K562 (cell line): ENCODE results near the gene GINS1. TPM values are rescaled to one million over a fixed set of nuclear protein-coding genes. Genes with fewer than 3 reads are reported as not detected.

ENCODE experiments used
- ATAC-seq: fragments of 200-7000 bp; cut with Tn5 transposase; 3 replicates; pipeline ENCODE4 v1.9.1; 2020; ENCODE audit warnings: moderate library complexity
- BruUV-seq: library from RNA; stranded (reverse); fragments of 400-500 nt; replicated peaks from 2 replicates; lab custom pipeline; 2021; lab: Mats Ljungman, UMichigan
- CTCF ChIA-PET: fragments of 300-600 bp; formaldehyde crosslinking; extraction: SDS; loops from one replicate; lab custom pipeline; 2021; ENCODE audit warnings: low intra/inter-chr PET ratio; lab: Yijun Ruan, JAX
- POLR2A ChIA-PET: fragments of 300-600, 350-650 bp; sonication (Branson Sonifier 250); formaldehyde crosslinking; extraction: SDS; loops from one replicate; lab custom pipeline; 2021; ENCODE audit warnings: antibody characterized with exemption, inconsistent platforms; lab: Yijun Ruan, JAX
- DNase-seq, 4 experiments: peaks; one replicate each; pipeline versions ENCODE4 v3.0.0 to v3.0.0-alpha.2; 2011 to 2018; ENCODE audit warnings: low spot score in 3 of 4, mixed read lengths in 3 of 4; ENCODE audit errors: extremely low read depth in 1 of 4
- FAIRE-seq: peaks from 2 replicates; lab custom pipeline; 2011; peaks lifted over from hg19 to GRCh38; lab: Jason Lieb, UNC
- H2AFZ ChIP-seq: 2 replicates; pipeline ENCODE4 v1.6.0; 2011; ENCODE audit warnings: low read depth, low read length, control low read depth, inconsistent platforms
- H3K27ac ChIP-seq: fragments of 200-600 bp; 3 replicates; pipeline ENCODE4 v1.8.0; 2011; ENCODE audit warnings: low read depth, mild to moderate bottlenecking, control low read depth, inconsistent platforms, low read length, moderate library complexity, mixed read lengths; ENCODE audit errors: extremely low read depth
- H3K27me3 ChIP-seq, 2 experiments: fragments of 300-600 bp in 1 of 2; 2 replicates in 1 of 2; 3 replicates in 1 of 2; pipeline versions ENCODE4 v1.6.0 to v1.8.0; 2011; ENCODE audit warnings: inconsistent platforms in 2 of 2, low read length in 2 of 2, mild to moderate bottlenecking in 1 of 2, mixed read lengths in 1 of 2, moderate library complexity in 1 of 2; ENCODE audit not compliant: control insufficient read depth in 2 of 2, insufficient read depth in 2 of 2
- H3K36me3 ChIP-seq: fragments of 300-600 bp; 3 replicates; pipeline ENCODE4 v1.8.0; 2011; ENCODE audit warnings: mild to moderate bottlenecking, low read length, inconsistent platforms; ENCODE audit not compliant: control insufficient read depth, insufficient read depth
- H3K4me1 ChIP-seq, 2 experiments: fragments of 200-600 bp in 1 of 2; replicated peaks in 1 of 2; 2 replicates in 1 of 2; 3 replicates in 1 of 2; pipeline versions ENCODE4 v1.5.1 to v1.8.0; 2011; ENCODE audit warnings: inconsistent platforms in 2 of 2, low read length in 2 of 2, mild to moderate bottlenecking in 1 of 2, mixed read lengths in 1 of 2, moderate library complexity in 1 of 2; ENCODE audit not compliant: control insufficient read depth in 2 of 2, insufficient read depth in 2 of 2
- H3K4me2 ChIP-seq: 2 replicates; pipeline ENCODE4 v1.6.1; 2011; ENCODE audit warnings: low read length, control low read depth, inconsistent platforms, mixed read lengths; ENCODE audit not compliant: insufficient read depth
- H3K4me3 ChIP-seq: fragments of 200-600 bp; sonication (generic), shearing (Covaris generic); 2 replicates; pipeline ENCODE4 v1.5.1; 2016; ENCODE audit warnings: control low read depth, inconsistent platforms
- H3K79me2 ChIP-seq: fragments of 200-600 bp; 3 replicates; pipeline ENCODE4 v1.8.0; 2011; ENCODE audit warnings: low read length, inconsistent platforms; ENCODE audit not compliant: control insufficient read depth, insufficient read depth
- H3K9ac ChIP-seq, 2 experiments: 2 replicates each; pipeline versions ENCODE4 v1.6.0 to v1.6.1; 2011; ENCODE audit warnings: low read depth in 2 of 2, low read length in 2 of 2, control low read depth in 1 of 2, inconsistent platforms in 1 of 2, mild to moderate bottlenecking in 1 of 2, mixed read lengths in 1 of 2; ENCODE audit not compliant: insufficient read depth in 1 of 2
- H3K9me1 ChIP-seq: one replicate; pipeline ENCODE4 v1.6.0; 2011; ENCODE audit warnings: inconsistent platforms, mild to moderate bottlenecking, low read length, moderate library complexity; ENCODE audit not compliant: control insufficient read depth, insufficient read depth
- H3K9me3 ChIP-seq: replicated peaks from 2 replicates; pipeline ENCODE4 v1.5.1; 2011; ENCODE audit warnings: low read depth, low read length, inconsistent platforms; ENCODE audit not compliant: control insufficient read depth, insufficient read depth
- H4K20me1 ChIP-seq: replicated peaks from 2 replicates; pipeline ENCODE4 v1.6.1; 2011; ENCODE audit warnings: low read length, inconsistent platforms, mixed read lengths; ENCODE audit not compliant: control insufficient read depth, insufficient read depth
- GTF2E2 ChIP-seq: fragments of 200-800 bp; sonication (Bioruptor generic); IDR thresholded peaks from 2 replicates; pipeline ENCODE4 v1.6.1; 2016; ENCODE audit warnings: missing genetic modification characterization, missing compliant biosample characterization
- GTF2F1 ChIP-seq: IDR thresholded peaks from 2 replicates; pipeline ENCODE4 v1.6.1; 2011; ENCODE audit warnings: low read depth, low read length, improper control_type of control experiment
- POLR2AphosphoS2 ChIP-seq: IDR thresholded peaks from 2 replicates; pipeline ENCODE4 v1.6.1; 2012; ENCODE audit warnings: low read length, improper control_type of control experiment
- RAD21 ChIP-seq, 2 experiments: fragments of 250-450 bp in 1 of 2; fragments of 450-650 bp in 1 of 2; sonication (Bioruptor Pico) in 1 of 2; formaldehyde crosslinking in 1 of 2; IDR thresholded peaks in 1 of 2; conservative IDR thresholded peaks in 1 of 2; 2 replicates each; pipeline versions ENCODE4 v1.4.0 to v1.8.0; 2020 to 2022; ENCODE audit warnings: mild to moderate bottlenecking in 2 of 2, moderate library complexity in 1 of 2
- SMC3 ChIP-seq: conservative IDR thresholded peaks from 2 replicates; pipeline ENCODE4 v1.6.1; 2011; ENCODE audit warnings: low read depth, low read length, improper control_type of control experiment; ENCODE audit not compliant: insufficient read depth
- WGBS: fragments of 100-300 bp; shearing (Covaris generic); methylation state at CpG from one replicate; pipeline ENCODE4 v1.1.6; 2016; ENCODE audit warnings: low coverage, mixed read lengths; ENCODE audit not compliant: insufficient coverage; ENCODE audit errors: missing lambda C conversion rate; 5-methylcytosine and 5-hydroxymethylcytosine counted together
- in situ Hi-C: fragments of 300-500 bp; cut with MboI; formaldehyde crosslinking; loops from 4 replicates; pipeline ENCODE4 v1.15.0; 2018; ENCODE audit warnings: inconsistent platforms, mixed read lengths
- intact Hi-C: fragments of 100-400 bp; cut with micrococcal nuclease; formaldehyde crosslinking; loops from 2 replicates; pipeline ENCODE4 v1.14.2; 2022
- polyA plus RNA-seq, 8 experiments: library from polyadenylated mRNA; depleted of rRNA in 4 of 8; stranded (reverse) in 5 of 8; unstranded in 3 of 8; fragments of >200 nt; fragmentation: Nextera tagmentation in 2 of 8; fragmentation: Illumina TruSeq in 1 of 8; extraction: Ambion mirVana in 2 of 8; extraction: Trizol in 1 of 8; gene quantifications; 2 replicates each; pipeline versions ENCODE4 v1.2.1 to v1.2.3, GENCODE V29; 2011 to 2014; ENCODE audit warnings: inconsistent platforms in 1 of 8, missing spikeins in 1 of 8
- total RNA-seq, 7 experiments: library from RNA; depleted of rRNA in 6 of 7; stranded (reverse); fragments of >200 nt in 6 of 7; fragmentation: Illumina TruSeq in 2 of 7; extraction: Trizol in 2 of 7; gene quantifications; 2 replicates each; pipeline versions ENCODE4 v1.2.1 to v1.2.3, GENCODE V29; 2011 to 2021; ENCODE audit warnings: low replicate concordance in 1 of 7
- TF ChIP-seq, protein P1 (sequence below): sonication (generic); formaldehyde crosslinking; IDR thresholded peaks from 2 replicates; pipeline ENCODE4 v1.8.1; 2023; ENCODE audit warnings: mild to moderate bottlenecking, missing genetic modification reagents
- TF ChIP-seq, protein P2 (sequence below), 2 experiments: fragments of 450-650 bp; formaldehyde crosslinking in 1 of 2; IDR thresholded peaks; 2 replicates each; pipeline versions ENCODE4 v1.4.0 to v1.6.1; 2014 to 2020; ENCODE audit warnings: mild to moderate bottlenecking in 2 of 2, borderline replicate concordance in 1 of 2, low read depth in 1 of 2
- TF ChIP-seq, protein P3 (sequence below), 3 experiments: IDR thresholded peaks in 2 of 3; conservative IDR thresholded peaks in 1 of 3; 2 replicates each; pipeline ENCODE4 v1.5.1; 2011 to 2012; ENCODE audit warnings: low read length in 3 of 3, mild to moderate bottlenecking in 3 of 3, control low read depth in 2 of 3, improper control_type of control experiment in 1 of 3, inconsistent platforms in 1 of 3, low read depth in 1 of 3, mixed read lengths in 1 of 3, moderate library complexity in 1 of 3; ENCODE audit not compliant: insufficient read depth in 2 of 3

GINS1 gene
- total and polyA plus RNA-seq, 9 of the 15 experiments (the other 6 are each of a cell fraction or from before 2014, with no cell fraction given) = 13.1 to 31.8 (median 24.1) TPM

DNA sequence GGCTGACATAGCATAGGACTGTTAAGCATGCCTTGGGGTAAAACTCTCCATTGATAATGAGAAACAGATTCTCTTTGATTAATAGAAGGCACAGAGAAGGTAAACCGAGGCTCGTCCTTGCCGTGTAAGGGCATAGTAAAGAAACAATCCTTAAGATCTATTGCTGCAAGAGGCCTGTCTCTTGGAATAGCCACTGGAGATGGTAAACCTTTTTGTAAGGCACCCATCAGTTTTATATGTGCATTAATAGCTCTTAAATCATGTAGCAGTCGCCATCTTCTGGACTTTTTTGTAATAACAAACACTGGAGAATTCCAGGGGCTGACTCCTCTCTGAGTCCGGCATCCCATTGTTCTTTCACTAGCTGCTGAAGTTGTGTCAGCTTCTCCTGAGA, 8.4 kb upstream of the GINS1 start:
- POLR2A ChIA-PET = interaction anchor here (0.8 to 1.6 kb wide), 2 partner anchors 8 to 9 kb away, joined by 6 to 10 read pairs; partner anchors contain the start of genes ABHD12 and GINS1
- Histone ChIP-seq H3K9me1 (no peaks in the 10 kb centered on the region), H3K4me3 (no peak overlapping the region), H3K27ac (no peak overlapping the region), H4K20me1 (no peaks in the 10 kb centered on the region), H3K79me2 (no peaks in the 10 kb centered on the region), H3K9ac (no peak overlapping the region), H3K4me1 (no peaks in the 10 kb centered on the region; a peak in 1 of 5 replicates), H3K36me3 (no peaks in the 10 kb centered on the region), H3K4me2 (no peak overlapping the region), H3K9me3 (no peaks in the 10 kb centered on the region), H2AFZ (0 out of 2 replicates have a peak overlapping the region, but pooled peaks have one; percentile 44), H3K27me3 (no peaks in the 10 kb centered on the region)
- ATAC-seq (peak; percentile 87), DNase-seq (peak; percentile 21 to 60 (median 28)), FAIRE-seq (peak; percentile 82)
- intact Hi-C loops = loop anchor here (1.0 to 10.0 kb wide), 4 partner anchors 63 to 404 kb away; partner anchors contain the start of gene APMAP
- in situ Hi-C loops = no loop called here
- CTCF ChIA-PET = interaction anchor here (1.1 to 1.8 kb wide), 3 partner anchors 62 to 104 kb away, joined by 4 to 13 read pairs (median 7); no protein-coding TSS in a partner anchor
- BruUV-seq = no TSS peak
- WGBS = 6% methylated on average over 5 of the region's 5 CpGs
- TF ChIP-seq SMC3 = peak; percentile 42; the same call in 1 of the 2 replicates
- TF ChIP-seq POLR2AphosphoS2 = no peak
- TF ChIP-seq GTF2E2 (tag) = no peak
- TF ChIP-seq GTF2F1 = no peak
- TF ChIP-seq, protein P1, sequence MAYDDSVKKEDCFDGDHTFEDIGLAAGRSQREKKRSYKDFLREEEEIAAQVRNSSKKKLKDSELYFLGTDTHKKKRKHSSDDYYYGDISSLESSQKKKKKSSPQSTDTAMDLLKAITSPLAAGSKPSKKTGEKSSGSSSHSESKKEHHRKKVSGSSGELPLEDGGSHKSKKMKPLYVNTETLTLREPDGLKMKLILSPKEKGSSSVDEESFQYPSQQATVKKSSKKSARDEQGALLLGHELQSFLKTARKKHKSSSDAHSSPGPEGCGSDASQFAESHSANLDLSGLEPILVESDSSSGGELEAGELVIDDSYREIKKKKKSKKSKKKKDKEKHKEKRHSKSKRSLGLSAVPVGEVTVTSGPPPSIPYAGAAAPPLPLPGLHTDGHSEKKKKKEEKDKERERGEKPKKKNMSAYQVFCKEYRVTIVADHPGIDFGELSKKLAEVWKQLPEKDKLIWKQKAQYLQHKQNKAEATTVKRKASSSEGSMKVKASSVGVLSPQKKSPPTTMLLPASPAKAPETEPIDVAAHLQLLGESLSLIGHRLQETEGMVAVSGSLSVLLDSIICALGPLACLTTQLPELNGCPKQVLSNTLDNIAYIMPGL (CRISPR knock-in tag) = no peak
- TF ChIP-seq, protein P2, sequence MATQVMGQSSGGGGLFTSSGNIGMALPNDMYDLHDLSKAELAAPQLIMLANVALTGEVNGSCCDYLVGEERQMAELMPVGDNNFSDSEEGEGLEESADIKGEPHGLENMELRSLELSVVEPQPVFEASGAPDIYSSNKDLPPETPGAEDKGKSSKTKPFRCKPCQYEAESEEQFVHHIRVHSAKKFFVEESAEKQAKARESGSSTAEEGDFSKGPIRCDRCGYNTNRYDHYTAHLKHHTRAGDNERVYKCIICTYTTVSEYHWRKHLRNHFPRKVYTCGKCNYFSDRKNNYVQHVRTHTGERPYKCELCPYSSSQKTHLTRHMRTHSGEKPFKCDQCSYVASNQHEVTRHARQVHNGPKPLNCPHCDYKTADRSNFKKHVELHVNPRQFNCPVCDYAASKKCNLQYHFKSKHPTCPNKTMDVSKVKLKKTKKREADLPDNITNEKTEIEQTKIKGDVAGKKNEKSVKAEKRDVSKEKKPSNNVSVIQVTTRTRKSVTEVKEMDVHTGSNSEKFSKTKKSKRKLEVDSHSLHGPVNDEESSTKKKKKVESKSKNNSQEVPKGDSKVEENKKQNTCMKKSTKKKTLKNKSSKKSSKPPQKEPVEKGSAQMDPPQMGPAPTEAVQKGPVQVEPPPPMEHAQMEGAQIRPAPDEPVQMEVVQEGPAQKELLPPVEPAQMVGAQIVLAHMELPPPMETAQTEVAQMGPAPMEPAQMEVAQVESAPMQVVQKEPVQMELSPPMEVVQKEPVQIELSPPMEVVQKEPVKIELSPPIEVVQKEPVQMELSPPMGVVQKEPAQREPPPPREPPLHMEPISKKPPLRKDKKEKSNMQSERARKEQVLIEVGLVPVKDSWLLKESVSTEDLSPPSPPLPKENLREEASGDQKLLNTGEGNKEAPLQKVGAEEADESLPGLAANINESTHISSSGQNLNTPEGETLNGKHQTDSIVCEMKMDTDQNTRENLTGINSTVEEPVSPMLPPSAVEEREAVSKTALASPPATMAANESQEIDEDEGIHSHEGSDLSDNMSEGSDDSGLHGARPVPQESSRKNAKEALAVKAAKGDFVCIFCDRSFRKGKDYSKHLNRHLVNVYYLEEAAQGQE (IDR thresholded peaks at IDR 0.05; ENCODE audit: borderline replicate concordance) = peak; percentile 73; the same call in 1 of the 2 replicates
- TF ChIP-seq, protein P2 (CRISPR knock-in tag; IDR thresholded peaks at IDR 0.05; ENCODE audit: low read depth) = no peak
- peak; percentile 68 to 80 for TF ChIP-seq RAD21 (CRISPR knock-in tag; conservative IDR thresholded peaks at IDR 0.05 in 1 of 2, IDR thresholded peaks at IDR 0.05 in 1 of 2)
- TF ChIP-seq, protein P3, sequence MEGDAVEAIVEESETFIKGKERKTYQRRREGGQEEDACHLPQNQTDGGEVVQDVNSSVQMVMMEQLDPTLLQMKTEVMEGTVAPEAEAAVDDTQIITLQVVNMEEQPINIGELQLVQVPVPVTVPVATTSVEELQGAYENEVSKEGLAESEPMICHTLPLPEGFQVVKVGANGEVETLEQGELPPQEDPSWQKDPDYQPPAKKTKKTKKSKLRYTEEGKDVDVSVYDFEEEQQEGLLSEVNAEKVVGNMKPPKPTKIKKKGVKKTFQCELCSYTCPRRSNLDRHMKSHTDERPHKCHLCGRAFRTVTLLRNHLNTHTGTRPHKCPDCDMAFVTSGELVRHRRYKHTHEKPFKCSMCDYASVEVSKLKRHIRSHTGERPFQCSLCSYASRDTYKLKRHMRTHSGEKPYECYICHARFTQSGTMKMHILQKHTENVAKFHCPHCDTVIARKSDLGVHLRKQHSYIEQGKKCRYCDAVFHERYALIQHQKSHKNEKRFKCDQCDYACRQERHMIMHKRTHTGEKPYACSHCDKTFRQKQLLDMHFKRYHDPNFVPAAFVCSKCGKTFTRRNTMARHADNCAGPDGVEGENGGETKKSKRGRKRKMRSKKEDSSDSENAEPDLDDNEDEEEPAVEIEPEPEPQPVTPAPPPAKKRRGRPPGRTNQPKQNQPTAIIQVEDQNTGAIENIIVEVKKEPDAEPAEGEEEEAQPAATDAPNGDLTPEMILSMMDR (IDR thresholded peaks at IDR 0.05 in 2 of 3, conservative IDR thresholded peaks at IDR 0.05 in 1 of 3; ENCODE audit: insufficient read depth in 2 of 3, low read depth in 1 of 3, low read length in 3 of 3) = peak; percentile 46 to 66 (median 48); a peak in 5 of 6 replicates
